Keratinocyte (primary cell): ENCODE results near the gene MED16. TPM values are rescaled to one million over a fixed set of nuclear protein-coding genes. Genes with fewer than 3 reads are reported as not detected.

Experiments used
- DNase-seq: peaks from one replicate; pipeline ENCODE4 v3.0.0-alpha.2; 2011; ENCODE audit warnings: low read depth, missing footprints, low spot score
- FAIRE-seq: peaks from 2 replicates; lab custom pipeline; 2011; peaks lifted over from hg19 to GRCh38; lab: Jason Lieb, UNC
- H2AFZ ChIP-seq: 2 replicates; pipeline ENCODE4 v1.6.0; 2012; ENCODE audit warnings: low read length, control low read depth, inconsistent platforms; ENCODE audit not compliant: control insufficient read depth
- H3K27ac ChIP-seq: 2 replicates; pipeline ENCODE4 v1.5.1; 2011; ENCODE audit warnings: low read length; ENCODE audit not compliant: control insufficient read depth, insufficient read depth
- H3K27me3 ChIP-seq: 3 replicates; pipeline ENCODE4 v1.6.0; 2011; ENCODE audit warnings: low read length; ENCODE audit not compliant: control insufficient read depth, insufficient read depth; ENCODE audit errors: extremely low read depth
- H3K36me3 ChIP-seq, 2 experiments: 2 replicates in 1 of 2; 3 replicates in 1 of 2; pipeline ENCODE4 v1.5.1; 2011; ENCODE audit warnings: low read length in 2 of 2, mild to moderate bottlenecking in 1 of 2; ENCODE audit not compliant: control insufficient read depth in 2 of 2, insufficient read depth in 2 of 2; ENCODE audit errors: extremely low read depth in 1 of 2
- H3K4me1 ChIP-seq: 3 replicates; pipeline ENCODE4 v1.5.1; 2011; ENCODE audit warnings: low read length; ENCODE audit not compliant: control insufficient read depth, insufficient read depth; ENCODE audit errors: extremely low read depth
- H3K4me2 ChIP-seq: 3 replicates; pipeline ENCODE4 v1.6.0; 2011; ENCODE audit warnings: low read depth, low read length; ENCODE audit not compliant: control insufficient read depth, insufficient read depth; ENCODE audit errors: extremely low read depth
- H3K4me3 ChIP-seq, 3 experiments: fragments of 200-600 bp in 1 of 3; sonication (generic) in 1 of 3; 2 replicates in 2 of 3; 3 replicates in 1 of 3; pipeline ENCODE4 v1.5.1; 2011 to 2016; ENCODE audit warnings: low read length in 3 of 3, mild to moderate bottlenecking in 3 of 3, control low read depth in 2 of 3, inconsistent platforms in 1 of 3, low read depth in 1 of 3, mixed read lengths in 1 of 3, mixed run types in 1 of 3, moderate library complexity in 1 of 3; ENCODE audit not compliant: control insufficient read depth in 2 of 3, insufficient read depth in 2 of 3; ENCODE audit errors: extremely low read depth in 1 of 3
- H3K79me2 ChIP-seq: 2 replicates; pipeline ENCODE4 v1.6.0; 2012; ENCODE audit warnings: low read length; ENCODE audit not compliant: control insufficient read depth, insufficient read depth
- H3K9ac ChIP-seq: 3 replicates; pipeline ENCODE4 v1.6.0; 2011; ENCODE audit warnings: low read length; ENCODE audit not compliant: control insufficient read depth, insufficient read depth; ENCODE audit errors: extremely low read depth
- H3K9me1 ChIP-seq: 3 replicates; pipeline ENCODE4 v1.6.0; 2011; ENCODE audit warnings: low read length; ENCODE audit not compliant: control insufficient read depth, insufficient read depth; ENCODE audit errors: extremely low read depth
- H3K9me3 ChIP-seq: 2 replicates; pipeline ENCODE4 v1.5.1; 2012; ENCODE audit warnings: low read depth, low read length; ENCODE audit not compliant: control insufficient read depth
- H4K20me1 ChIP-seq: 3 replicates; pipeline ENCODE4 v1.6.0; 2011; ENCODE audit warnings: low read length; ENCODE audit not compliant: control insufficient read depth, insufficient read depth; ENCODE audit errors: extremely low read depth
- EZH2 ChIP-seq: IDR thresholded peaks from one replicate; pipeline ENCODE4 v1.6.1; 2012; ENCODE audit warnings: inconsistent platforms, mild to moderate bottlenecking, low read length, moderate library complexity
- dilution Hi-C: fragments of 300-500 bp; cut with MboI; formaldehyde crosslinking; loops from one replicate; pipeline ENCODE4 v1.7.0; 2020; ENCODE audit warnings: low sequenced_read_pairs; ENCODE audit not compliant: extremely low pct_ligation_motif_present
- polyA plus RNA-seq, 5 experiments: library from polyadenylated mRNA; depleted of rRNA in 3 of 5; stranded (reverse) in 3 of 5; stranded (forward) in 1 of 5; unstranded in 1 of 5; fragments of >200 nt; gene quantifications; 1 replicate in 1 of 5; 2 replicates in 3 of 5; 3 replicates in 1 of 5; pipeline versions ENCODE4 v1.2.1 to v1.2.3, GENCODE V29; 2011 to 2012; ENCODE audit warnings: missing spikeins in 2 of 5, low read depth in 1 of 5, low replicate concordance in 1 of 5
- TF ChIP-seq, protein P1 (sequence below), 3 experiments: IDR thresholded peaks in 1 of 3; conservative IDR thresholded peaks in 1 of 3; optimal IDR thresholded peaks in 1 of 3; 2 replicates in 2 of 3; 3 replicates in 1 of 3; pipeline versions ENCODE3 to v1.5.1; 2011; ENCODE audit warnings: low read length in 3 of 3, mild to moderate bottlenecking in 3 of 3, moderate library complexity in 2 of 3, control low read depth in 1 of 3, inconsistent platforms in 1 of 3; ENCODE audit not compliant: insufficient read depth in 2 of 3; ENCODE audit errors: extremely low read depth in 1 of 3

The MED16 gene
- polyA plus RNA-seq, 1 donor (not counting 4 experiments of a cell fraction or from before 2014, with no cell fraction given): 9.7 TPM

DNA sequence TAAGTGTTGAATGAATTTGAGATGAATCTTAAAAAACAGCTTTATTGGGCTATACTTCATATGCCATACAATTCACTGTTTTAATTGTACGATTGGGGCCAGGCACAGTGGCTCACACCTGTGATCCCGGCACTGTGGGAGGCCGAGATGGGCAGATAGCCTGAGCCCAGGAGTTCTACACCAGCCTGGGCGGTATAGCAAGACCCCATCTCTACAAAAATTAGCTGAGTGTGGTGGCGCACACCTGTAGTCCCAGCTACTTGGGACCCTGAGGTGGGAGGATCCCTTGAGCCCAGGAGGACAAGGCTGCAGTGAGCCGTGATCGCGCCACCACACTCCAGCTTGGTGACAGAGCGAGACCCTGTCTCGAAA, 43.2 kb upstream of the MED16 start:
- FAIRE-seq (no peak), DNase-seq (no peak)
- dilution Hi-C loops: no loop called here
- H4K20me1 ChIP-seq: peaks cover 6% of the 10 kb centered on the region
- no peaks in the 10 kb centered on the region for H3K79me2 ChIP-seq
- H3K4me2 ChIP-seq: no peak overlapping the region
- H3K27me3 ChIP-seq: no peaks in the 10 kb centered on the region
- TF ChIP-seq EZH2: no peak
- TF ChIP-seq, protein P1, sequence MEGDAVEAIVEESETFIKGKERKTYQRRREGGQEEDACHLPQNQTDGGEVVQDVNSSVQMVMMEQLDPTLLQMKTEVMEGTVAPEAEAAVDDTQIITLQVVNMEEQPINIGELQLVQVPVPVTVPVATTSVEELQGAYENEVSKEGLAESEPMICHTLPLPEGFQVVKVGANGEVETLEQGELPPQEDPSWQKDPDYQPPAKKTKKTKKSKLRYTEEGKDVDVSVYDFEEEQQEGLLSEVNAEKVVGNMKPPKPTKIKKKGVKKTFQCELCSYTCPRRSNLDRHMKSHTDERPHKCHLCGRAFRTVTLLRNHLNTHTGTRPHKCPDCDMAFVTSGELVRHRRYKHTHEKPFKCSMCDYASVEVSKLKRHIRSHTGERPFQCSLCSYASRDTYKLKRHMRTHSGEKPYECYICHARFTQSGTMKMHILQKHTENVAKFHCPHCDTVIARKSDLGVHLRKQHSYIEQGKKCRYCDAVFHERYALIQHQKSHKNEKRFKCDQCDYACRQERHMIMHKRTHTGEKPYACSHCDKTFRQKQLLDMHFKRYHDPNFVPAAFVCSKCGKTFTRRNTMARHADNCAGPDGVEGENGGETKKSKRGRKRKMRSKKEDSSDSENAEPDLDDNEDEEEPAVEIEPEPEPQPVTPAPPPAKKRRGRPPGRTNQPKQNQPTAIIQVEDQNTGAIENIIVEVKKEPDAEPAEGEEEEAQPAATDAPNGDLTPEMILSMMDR (optimal IDR thresholded peaks at IDR 0.05 in 1 of 3, IDR thresholded peaks at IDR 0.05 in 1 of 3, conservative IDR thresholded peaks at IDR 0.05 in 1 of 3; ENCODE audit: extremely low read depth in 1 of 3, insufficient read depth in 2 of 3, low read length in 3 of 3): no peak
- no peak overlapping the region for H3K4me3 ChIP-seq
- H3K9me3 ChIP-seq: no peaks in the 10 kb centered on the region
- no peak overlapping the region for H2AFZ ChIP-seq
- H3K9me1 ChIP-seq: no peaks in the 10 kb centered on the region
- H3K36me3 ChIP-seq: peaks cover 0 to 4% of the 10 kb centered on the region in 2 experiments
- no peak overlapping the region for H3K27ac ChIP-seq
- H3K4me1 ChIP-seq: peaks cover 7% of the 10 kb centered on the region
- H3K9ac ChIP-seq: no peak overlapping the region

DNA sequence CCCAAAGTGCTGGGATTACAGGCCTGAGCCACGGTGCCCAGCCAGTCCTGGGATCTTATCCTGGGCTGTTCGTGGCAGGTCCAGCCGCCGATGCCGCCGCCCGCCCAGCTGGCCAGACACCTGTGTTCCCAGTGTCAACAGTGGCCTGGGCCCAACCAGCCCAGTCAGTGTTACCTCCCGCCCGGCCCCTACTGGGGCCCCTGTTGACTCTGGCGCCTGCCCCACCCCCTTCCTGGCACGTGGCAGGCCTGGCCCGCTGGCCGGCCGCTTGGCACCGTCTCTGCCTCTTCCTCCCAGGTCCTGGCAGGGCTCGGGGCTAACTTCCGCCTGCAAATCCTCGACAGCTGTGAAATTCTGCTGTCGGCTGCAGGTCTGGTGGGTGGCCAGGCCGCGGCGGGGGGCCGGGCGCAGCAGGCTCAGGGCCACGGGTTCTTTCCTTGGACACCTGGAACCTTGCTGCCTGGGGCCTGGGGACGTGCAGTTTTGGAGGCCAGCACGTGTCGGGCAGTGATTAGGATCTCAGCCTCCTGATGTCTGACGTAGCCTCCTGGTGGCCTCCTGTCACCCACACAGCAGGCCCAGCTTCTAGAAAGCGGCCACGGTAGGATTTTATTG, 42.0 kb upstream of the MED16 start:
- TF ChIP-seq EZH2: no peak
- TF ChIP-seq, protein P1 (optimal IDR thresholded peaks at IDR 0.05 in 1 of 3, IDR thresholded peaks at IDR 0.05 in 1 of 3, conservative IDR thresholded peaks at IDR 0.05 in 1 of 3; ENCODE audit: extremely low read depth in 1 of 3, insufficient read depth in 2 of 3, low read length in 3 of 3): no peak
- Histone ChIP-seq H3K9me1 (no peaks in the 10 kb centered on the region), H4K20me1 (peaks cover 5% of the 10 kb centered on the region), H3K4me3 (no peak overlapping the region), H3K79me2 (no peaks in the 10 kb centered on the region), H3K4me2 (no peak overlapping the region), H3K36me3 (peaks cover 4% of the 10 kb centered on the region in 2 experiments), H3K9me3 (no peaks in the 10 kb centered on the region), H2AFZ (no peak overlapping the region), H3K27ac (no peak overlapping the region), H3K9ac (no peak overlapping the region), H3K4me1 (no peaks in the 10 kb centered on the region), H3K27me3 (no peaks in the 10 kb centered on the region)
- dilution Hi-C loops: no loop called here
- DNase-seq (no peak), FAIRE-seq (no peak)
